Mesodermal cell (in vitro differentiated cells): Measurements from ENCODE around the gene SVOP.
"Not testable (repeated sequence)": the region's sequence is repeated elsewhere in the genome, so short reads cannot be mapped to it uniquely, and the experiment has no call there.

Source experiments
- H3K27ac ChIP-seq: 2 replicates; pipeline ENCODE4 v1.7.0; 2013; ENCODE audit warnings: mild to moderate bottlenecking, low read depth, low read length, moderate library complexity; ENCODE audit not compliant: severe bottlenecking
- H3K36me3 ChIP-seq: 2 replicates; pipeline ENCODE4 v1.7.1; 2013; ENCODE audit warnings: mild to moderate bottlenecking, low read length, moderate library complexity; ENCODE audit not compliant: control insufficient read depth, insufficient read depth
- H3K4me1 ChIP-seq: one replicate; pipeline ENCODE4 v1.7.1; 2013; ENCODE audit warnings: mild to moderate bottlenecking, low read length; ENCODE audit not compliant: insufficient read depth, control insufficient read depth, poor library complexity, severe bottlenecking
- H3K4me3 ChIP-seq: 2 replicates; pipeline ENCODE4 v1.7.0; 2013; ENCODE audit warnings: low read length, control low read depth, mild to moderate bottlenecking; ENCODE audit not compliant: insufficient read depth, poor library complexity, severe bottlenecking; ENCODE audit errors: extremely low read depth
- H3K9me3 ChIP-seq: 2 replicates; pipeline ENCODE4 v1.7.1; 2013; ENCODE audit warnings: mild to moderate bottlenecking, low read length, moderate library complexity; ENCODE audit not compliant: control insufficient read depth
- WGBS, 2 experiments: methylation state at CpG; one replicate each; pipeline ENCODE4 v1.1.5; 2013; ENCODE audit warnings: missing lambda C conversion rate in 2 of 2; ENCODE audit not compliant: insufficient coverage in 2 of 2; 5-methylcytosine and 5-hydroxymethylcytosine counted together

SVOP gene

GRCh38 chr12:108995370-108995992, 25.4 kb downstream of the SVOP start:
- Histone ChIP-seq H3K4me3 (no peak overlapping the region), H3K9me3 (no peaks in the 10 kb centered on the region), H3K27ac (no peak overlapping the region), H3K36me3 (no peaks in the 10 kb centered on the region), H3K4me1 (no peaks in the 10 kb centered on the region)
- WGBS, 2 experiments, result 90 to 100% methylated on average over 1 to 4 of the region's 6 CpGs

GRCh38 chr12:108990103-108990502, 30.8 kb downstream of the SVOP start:
- H3K36me3 ChIP-seq, H3K9me3 ChIP-seq, H3K4me3 ChIP-seq, H3K4me1 ChIP-seq, H3K27ac ChIP-seq: not testable (repeated sequence)
- WGBS, 2 experiments, result 81% methylated on average over 2 of the region's 5 CpGs; no CpG with 5 or more reads in 1 of the 2 experiments

- no peaks in the 10 kb centered on the region for H3K9me3 ChIP-seq
- no peaks in the 10 kb centered on the region for H3K36me3 ChIP-seq
- H3K27ac ChIP-seq, result no peak overlapping the region
- H3K4me3 ChIP-seq, result no peak overlapping the region
- H3K4me1 ChIP-seq, result no peaks in the 10 kb centered on the region
- WGBS, 2 experiments, result 38 to 65% methylated on average over 2 to 5 of the region's 5 CpGs
Measured at GRCh38 chr12:108989376-108989775, 31.5 kb downstream of the SVOP start.

GRCh38 chr12:108985750-108986149, 35.1 kb downstream of the SVOP start:
- H3K9me3 ChIP-seq, result no peaks in the 10 kb centered on the region
- H3K36me3 ChIP-seq, result no peaks in the 10 kb centered on the region
- 43 to 63% methylated on average over 1 of the region's 2 CpGs for WGBS, 2 experiments
- no peak overlapping the region for H3K4me3 ChIP-seq
- no peak overlapping the region for H3K27ac ChIP-seq
- H3K4me1 ChIP-seq, result peaks cover 7% of the 10 kb centered on the region

- Histone ChIP-seq H3K4me1 (peaks cover 9% of the 10 kb centered on the region), H3K36me3 (no peaks in the 10 kb centered on the region), H3K4me3 (no peak overlapping the region), H3K27ac (no peak overlapping the region), H3K9me3 (no peaks in the 10 kb centered on the region)
- WGBS, 2 experiments, result no CpG with 5 or more reads among the region's 1 CpG
Measured at GRCh38 chr12:108983227-108983626, 37.6 kb downstream of the SVOP start.

GRCh38 chr12:108982621-108983219, 38.1 kb downstream of the SVOP start:
- no peaks in the 10 kb centered on the region for H3K9me3 ChIP-seq
- H3K4me3 ChIP-seq, result no peak overlapping the region
- H3K36me3 ChIP-seq, result no peaks in the 10 kb centered on the region
- no peak overlapping the region for H3K27ac ChIP-seq
- peaks cover 9% of the 10 kb centered on the region for H3K4me1 ChIP-seq

- Histone ChIP-seq H3K4me1 (peaks cover 9% of the 10 kb centered on the region), H3K27ac (no peak overlapping the region), H3K9me3 (no peaks in the 10 kb centered on the region), H3K36me3 (no peaks in the 10 kb centered on the region), H3K4me3 (no peak overlapping the region)
- WGBS, 2 experiments, result 67 to 68% methylated on average over 4 of the region's 4 CpGs
Measured at GRCh38 chr12:108981835-108982234, 39.0 kb downstream of the SVOP start.

GRCh38 chr12:108980831-108981618, 39.8 kb downstream of the SVOP start:
- Histone ChIP-seq H3K36me3 (no peaks in the 10 kb centered on the region), H3K9me3 (no peaks in the 10 kb centered on the region), H3K27ac (no peak overlapping the region), H3K4me1 (peaks cover 9% of the 10 kb centered on the region), H3K4me3 (no peak overlapping the region)
- 69 to 89% methylated on average over 4 to 5 of the region's 9 CpGs for WGBS, 2 experiments

GRCh38 chr12:108977360-108977759, 43.5 kb downstream of the SVOP start:
- WGBS, 2 experiments, result 64 to 67% methylated on average over 2 to 3 of the region's 4 CpGs

GRCh38 chr12:108975024-108975593, 45.8 kb downstream of the SVOP start:
- no peaks in the 10 kb centered on the region for H3K4me1 ChIP-seq
- WGBS, 2 experiments, result 71 to 83% methylated on average over 1 of the region's 2 CpGs
- H3K4me3 ChIP-seq, result no peak overlapping the region
- no peak overlapping the region for H3K27ac ChIP-seq
- no peaks in the 10 kb centered on the region for H3K36me3 ChIP-seq
- no peaks in the 10 kb centered on the region for H3K9me3 ChIP-seq

More at GRCh38 chr12:108977360-108977759, 43.5 kb downstream of the SVOP start:
- peaks cover 9% of the 10 kb centered on the region for H3K4me1 ChIP-seq
- H3K9me3 ChIP-seq, result no peaks in the 10 kb centered on the region
- no peak overlapping the region for H3K4me3 ChIP-seq
- H3K27ac ChIP-seq, result no peak overlapping the region
- no peaks in the 10 kb centered on the region for H3K36me3 ChIP-seq
